ENCODE data around the gene CACNA2D1. TPM values are rescaled to one million over a fixed set of nuclear protein-coding genes. Genes with fewer than 3 reads are reported as not detected.

Gene CACNA2D1
- total RNA-seq, 1 donor from 2014 or later = 1.5 TPM

DNA sequence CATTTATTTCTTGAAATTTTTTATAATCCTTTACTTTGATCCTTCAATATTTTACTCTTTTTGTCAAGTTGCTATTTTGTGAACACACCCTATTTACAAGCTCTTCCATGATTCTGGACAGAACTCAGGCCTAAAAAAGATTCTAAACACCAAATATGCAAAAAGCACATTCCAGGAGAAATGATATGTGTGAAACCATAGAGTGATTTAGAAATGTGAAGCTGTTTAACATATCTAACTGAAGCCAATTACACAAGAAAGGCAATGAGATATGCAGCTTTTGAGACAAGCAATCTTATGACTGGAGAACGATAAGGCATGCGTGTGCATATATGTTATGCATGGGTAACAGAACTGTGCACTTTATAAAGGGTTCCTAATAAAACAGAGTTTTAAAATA is 243.0 kb downstream of the CACNA2D1 start:
- no peaks in the 10 kb centered on the region for H3K4me1 Mint-ChIP-seq
- H3K4me3 ChIP-seq = no peak overlapping the region
- H3K36me3 Mint-ChIP-seq = peaks cover 3% of the 10 kb centered on the region
- no peaks in the 10 kb centered on the region for H3K36me3 ChIP-seq
- H3K4me3 Mint-ChIP-seq = no peak overlapping the region
- H4K20me1 ChIP-seq (ENCODE audit: low read depth) = no peaks in the 10 kb centered on the region
- no peak overlapping the region for H3K27ac ChIP-seq
- no peaks in the 10 kb centered on the region for H3K27me3 ChIP-seq
- no peak overlapping the region for H3K4me2 ChIP-seq
- no peaks in the 10 kb centered on the region for H3F3A ChIP-seq (ENCODE audit: low read depth)
- peaks cover 14% of the 10 kb centered on the region for H3K9me3 Mint-ChIP-seq
- no peak overlapping the region for H3K9ac ChIP-seq
- H3K79me2 ChIP-seq (ENCODE audit: low read depth) = no peaks in the 10 kb centered on the region
- H3K4me1 ChIP-seq = no peaks in the 10 kb centered on the region
- H3K27ac Mint-ChIP-seq = no peak overlapping the region
- DNase-seq (ENCODE audit: low spot score) = no peak
- H3K9me3 ChIP-seq (ENCODE audit: low read depth) = no peaks in the 10 kb centered on the region
- H2AFZ ChIP-seq (replicated peaks) = no peak overlapping the region
- TF ChIP-seq CTCF (IDR thresholded peaks at IDR 0.05) (no peak), EZH2 (IDR thresholded peaks at IDR 0.05) (no peak), EZH2phosphoT487 (IDR thresholded peaks at IDR 0.05) (no peak)
- peaks cover 9% of the 10 kb centered on the region for H3K27me3 Mint-ChIP-seq (ENCODE audit: insufficient read depth, low read depth)

DNA sequence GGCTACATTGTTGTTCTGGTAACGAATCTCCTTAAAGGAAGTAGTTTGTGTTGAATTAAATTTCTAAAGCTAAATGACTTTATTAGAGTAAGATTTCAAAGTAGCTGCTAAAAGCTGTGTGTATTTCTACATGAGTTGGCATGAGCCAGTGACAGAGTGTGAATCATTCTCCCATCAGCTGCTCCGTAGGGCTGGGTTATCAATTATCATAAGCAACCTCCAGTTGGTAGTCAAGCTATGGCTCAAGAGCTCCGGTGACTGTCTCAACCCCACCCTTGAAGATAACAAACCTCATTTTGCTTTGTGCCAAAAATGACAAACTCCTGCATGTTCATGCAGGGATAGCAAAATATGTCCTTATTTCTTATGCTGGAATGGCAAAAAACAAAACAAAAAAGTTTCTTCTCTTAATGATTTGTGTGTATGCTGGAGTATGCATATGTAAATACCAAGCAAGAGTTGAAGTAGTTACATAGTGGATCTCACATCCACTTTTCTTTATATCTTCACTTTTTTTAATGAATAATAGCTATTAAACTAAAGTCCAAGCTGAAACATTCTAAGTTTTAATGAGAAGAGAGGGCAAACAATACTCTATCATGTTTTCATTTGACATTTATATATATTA is 249.4 kb downstream of the CACNA2D1 start:
- Histone ChIP-seq H3K9ac (no peak overlapping the region), H3K27me3 (no peaks in the 10 kb centered on the region), H3F3A (ENCODE audit: low read depth) (no peaks in the 10 kb centered on the region), H3K4me3 (no peak overlapping the region), H3K27ac (no peak overlapping the region), H3K4me1 (peaks cover 7% of the 10 kb centered on the region), H3K36me3 (no peaks in the 10 kb centered on the region), H3K79me2 (ENCODE audit: low read depth) (no peaks in the 10 kb centered on the region), H3K9me3 (ENCODE audit: low read depth) (no peaks in the 10 kb centered on the region), H3K4me2 (no peak overlapping the region), H4K20me1 (ENCODE audit: low read depth) (no peaks in the 10 kb centered on the region), H2AFZ (replicated peaks) (no peak overlapping the region)
- DNase-seq (ENCODE audit: low spot score) = no peak
- no peak overlapping the region for H3K4me3 Mint-ChIP-seq
- no peaks in the 10 kb centered on the region for H3K27me3 Mint-ChIP-seq (ENCODE audit: insufficient read depth, low read depth)
- H3K9me3 Mint-ChIP-seq = no peaks in the 10 kb centered on the region
- TF ChIP-seq EZH2phosphoT487 (IDR thresholded peaks at IDR 0.05) = no peak
- no peak for TF ChIP-seq CTCF (IDR thresholded peaks at IDR 0.05)
- TF ChIP-seq EZH2 (IDR thresholded peaks at IDR 0.05) = no peak
- H3K27ac Mint-ChIP-seq = no peak overlapping the region
- no peaks in the 10 kb centered on the region for H3K36me3 Mint-ChIP-seq
- H3K4me1 Mint-ChIP-seq = no peaks in the 10 kb centered on the region

- no peak for DNase-seq (ENCODE audit: low spot score)
- Mint-ChIP-seq H3K9me3 (peaks cover 7% of the 10 kb centered on the region), H3K36me3 (no peaks in the 10 kb centered on the region), H3K27ac (no peak overlapping the region), H3K4me1 (no peaks in the 10 kb centered on the region), H3K27me3 (ENCODE audit: insufficient read depth, low read depth) (no peaks in the 10 kb centered on the region), H3K4me3 (no peak overlapping the region)
- H3K36me3 ChIP-seq = no peaks in the 10 kb centered on the region
- peaks cover 5% of the 10 kb centered on the region for H3K9me3 ChIP-seq (ENCODE audit: low read depth)
- no peaks in the 10 kb centered on the region for H3F3A ChIP-seq (ENCODE audit: low read depth)
- no peak overlapping the region for H3K4me2 ChIP-seq
- H4K20me1 ChIP-seq (ENCODE audit: low read depth) = no peaks in the 10 kb centered on the region
- no peaks in the 10 kb centered on the region for H3K79me2 ChIP-seq (ENCODE audit: low read depth)
- TF ChIP-seq EZH2phosphoT487 (IDR thresholded peaks at IDR 0.05) = no peak
- TF ChIP-seq CTCF (IDR thresholded peaks at IDR 0.05) = no peak
- no peak for TF ChIP-seq EZH2 (IDR thresholded peaks at IDR 0.05)
- no peak overlapping the region for H2AFZ ChIP-seq (replicated peaks)
- H3K27ac ChIP-seq = no peak overlapping the region
- no peaks in the 10 kb centered on the region for H3K27me3 ChIP-seq
- peaks cover 7% of the 10 kb centered on the region for H3K4me1 ChIP-seq
- no peak overlapping the region for H3K9ac ChIP-seq
- no peak overlapping the region for H3K4me3 ChIP-seq
Observed at GRCh38 chr7:82188636-82189035, 254.9 kb downstream of the CACNA2D1 start.

Measured in neural progenitor cell (in vitro differentiated cells).